Suppressor macrophage (primary cell): Measurements from ENCODE around the gene BCL2L12.

ENCODE experiments used
- DNase-seq, 4 experiments: peaks; one replicate each; pipeline ENCODE4 v3.0.0-alpha.2; 2020 to 2022

The BCL2L12 gene

DNA sequence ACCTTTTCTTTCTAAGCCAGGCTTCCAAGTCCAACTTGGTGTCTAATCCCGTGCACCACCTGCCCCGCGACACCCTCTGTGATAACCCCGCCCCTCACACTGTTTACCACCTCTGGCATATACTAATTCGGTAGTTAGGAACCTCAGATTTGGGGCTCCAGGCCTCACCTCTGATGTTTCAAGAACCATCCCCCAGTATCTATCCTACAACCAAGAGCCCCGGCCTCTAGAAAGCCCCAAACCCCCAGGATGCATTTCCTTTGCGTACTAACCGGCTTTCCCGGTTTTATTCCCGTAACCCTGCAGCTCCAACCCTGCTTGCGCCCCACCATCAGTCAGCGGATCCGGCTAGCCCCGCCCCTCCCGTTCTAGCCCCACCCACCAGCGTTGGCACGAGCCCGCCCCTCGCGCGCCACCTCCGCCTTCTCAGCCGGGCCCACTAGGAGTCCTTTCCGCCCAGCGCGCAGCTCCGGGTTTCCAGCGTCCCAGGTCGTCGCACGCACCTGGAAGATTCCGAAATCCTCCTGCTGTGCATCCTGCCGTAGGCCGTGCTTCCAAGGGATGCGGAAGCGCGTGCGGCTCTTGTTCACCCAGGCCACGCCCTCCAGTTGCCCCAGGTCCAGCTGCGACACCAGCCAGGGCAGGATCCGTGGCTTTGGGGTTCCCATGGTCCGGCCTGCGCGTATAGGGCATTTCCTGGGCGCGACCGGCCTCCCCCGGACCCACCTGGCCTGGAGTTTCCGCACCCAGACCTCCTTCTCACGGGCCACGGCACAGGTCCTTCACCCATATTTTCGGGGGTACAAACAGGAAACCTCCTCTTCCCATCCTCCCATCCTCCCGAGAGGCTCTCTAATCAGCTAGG lies 1.3 kb upstream of the BCL2L12 start:
- DNase-seq, result peak; percentile 76 to 93 (median 85)

DNA sequence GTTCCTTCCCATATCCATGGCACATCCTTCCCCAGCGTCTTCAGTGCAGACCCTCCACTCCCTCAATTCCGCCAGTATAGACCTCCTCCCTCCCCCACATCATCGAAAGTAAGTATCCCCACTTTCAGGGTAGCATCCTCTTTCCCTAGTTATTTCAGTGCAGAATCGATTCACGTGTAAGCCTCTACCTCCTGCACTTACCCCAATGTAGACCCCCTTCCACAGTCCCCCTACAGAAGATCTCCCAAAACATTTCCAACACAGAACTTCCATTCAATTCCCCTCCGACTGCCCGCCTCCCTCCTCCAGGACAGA lies 740 bp upstream of the BCL2L12 start:
- DNase-seq, result no peak

DNA sequence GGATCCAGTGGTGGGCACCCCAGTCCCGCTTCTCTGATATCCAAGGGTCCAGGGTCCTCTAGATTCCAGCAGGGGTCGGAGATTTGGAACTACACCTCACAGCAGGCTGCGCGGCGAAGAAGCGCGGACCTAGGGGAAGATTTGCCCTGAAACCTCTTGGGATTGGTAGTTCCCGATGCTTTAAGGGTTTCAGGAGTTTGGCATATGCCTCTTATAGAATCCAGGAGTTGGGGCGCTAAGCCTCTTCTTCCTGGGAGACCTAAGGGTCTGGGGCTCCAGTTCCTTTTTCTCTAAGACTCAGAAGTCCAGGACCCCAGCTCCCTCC lies 349 bp downstream of the BCL2L12 start:
- peak in 2 of 4 experiments; percentile 30 to 32 for DNase-seq

DNA sequence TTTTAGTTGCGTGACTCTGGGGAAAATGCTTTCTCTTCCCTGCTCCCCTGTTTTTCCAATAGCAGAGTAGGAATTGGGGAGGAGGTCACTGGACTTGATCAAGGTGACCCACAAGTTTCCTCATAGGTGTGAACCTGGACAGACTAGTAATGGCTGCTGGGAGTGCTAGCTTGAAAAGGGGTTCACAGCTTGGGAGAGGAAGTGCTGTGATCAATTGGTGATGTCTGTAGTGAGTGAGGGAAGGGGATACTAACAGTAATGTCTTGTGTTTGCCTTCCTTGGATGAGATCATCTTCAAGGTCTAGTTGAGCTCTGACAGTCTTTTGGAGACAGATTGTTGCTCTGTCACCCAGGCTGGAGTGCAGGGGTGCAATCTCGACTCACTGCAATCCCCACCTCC lies 1.7 kb downstream of the BCL2L12 start:
- DNase-seq, result no peak

DNA sequence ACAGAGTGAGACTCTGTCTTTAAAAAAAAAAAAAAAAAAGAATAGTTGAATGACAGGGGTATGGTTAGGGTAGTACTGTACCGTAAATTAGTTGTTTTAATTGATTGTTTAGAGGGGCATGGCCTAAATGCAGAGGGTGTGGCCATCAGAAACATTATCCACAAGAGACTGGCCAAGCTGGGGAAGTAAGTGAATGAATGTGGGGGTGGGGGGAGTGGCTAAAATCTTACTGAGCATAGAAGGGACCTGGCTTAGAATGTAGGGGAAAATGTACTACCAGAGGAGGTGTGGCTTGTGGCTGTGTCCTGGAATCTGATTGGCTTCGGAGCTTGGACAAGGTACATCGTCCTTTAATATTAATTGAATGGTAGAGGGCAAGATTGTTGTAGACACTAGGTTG lies 3.8 kb downstream of the BCL2L12 start:
- DNase-seq, result peak; percentile 27 to 56 (median 40)

DNA sequence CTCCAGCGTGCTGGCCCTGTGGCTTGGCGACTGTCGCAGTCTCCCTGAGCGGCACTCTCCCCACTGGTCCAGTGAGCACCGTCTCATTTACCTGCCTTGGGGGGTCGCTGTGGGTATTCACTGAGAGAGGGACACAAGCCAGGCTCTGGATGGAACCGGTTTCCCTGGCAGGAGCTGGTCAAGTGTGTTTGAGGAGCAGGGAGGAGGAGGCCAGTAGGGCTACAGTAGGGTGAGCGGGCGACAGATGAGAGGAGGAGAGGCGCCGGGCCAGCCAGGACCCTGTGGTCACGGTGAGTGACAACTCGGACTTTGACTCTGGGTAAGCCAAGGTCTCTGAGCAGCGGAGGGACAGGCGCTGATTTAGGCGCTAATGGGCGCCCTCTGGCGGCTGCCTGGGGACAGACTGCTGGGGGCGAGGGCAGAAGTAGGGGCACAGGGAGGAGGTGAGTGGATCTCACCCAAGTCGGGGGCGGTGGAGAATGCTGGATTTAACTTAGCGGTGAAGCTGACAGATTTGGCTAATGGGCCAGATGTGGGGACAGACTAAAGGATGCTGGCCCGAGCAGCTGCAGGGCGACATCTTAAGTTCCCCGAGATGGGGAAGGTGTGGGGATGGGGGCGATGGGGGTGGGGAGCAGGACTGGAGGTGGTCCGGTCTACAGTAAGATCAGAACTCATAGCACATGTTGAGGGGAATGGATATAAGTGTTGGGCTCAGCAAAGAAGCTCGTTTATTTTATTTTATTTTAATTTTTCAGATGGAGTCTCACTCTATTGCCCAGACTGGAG lies 6.6 kb downstream of the BCL2L12 start:
- DNase-seq, result peak; percentile 79 to 91 (median 84)

DNA sequence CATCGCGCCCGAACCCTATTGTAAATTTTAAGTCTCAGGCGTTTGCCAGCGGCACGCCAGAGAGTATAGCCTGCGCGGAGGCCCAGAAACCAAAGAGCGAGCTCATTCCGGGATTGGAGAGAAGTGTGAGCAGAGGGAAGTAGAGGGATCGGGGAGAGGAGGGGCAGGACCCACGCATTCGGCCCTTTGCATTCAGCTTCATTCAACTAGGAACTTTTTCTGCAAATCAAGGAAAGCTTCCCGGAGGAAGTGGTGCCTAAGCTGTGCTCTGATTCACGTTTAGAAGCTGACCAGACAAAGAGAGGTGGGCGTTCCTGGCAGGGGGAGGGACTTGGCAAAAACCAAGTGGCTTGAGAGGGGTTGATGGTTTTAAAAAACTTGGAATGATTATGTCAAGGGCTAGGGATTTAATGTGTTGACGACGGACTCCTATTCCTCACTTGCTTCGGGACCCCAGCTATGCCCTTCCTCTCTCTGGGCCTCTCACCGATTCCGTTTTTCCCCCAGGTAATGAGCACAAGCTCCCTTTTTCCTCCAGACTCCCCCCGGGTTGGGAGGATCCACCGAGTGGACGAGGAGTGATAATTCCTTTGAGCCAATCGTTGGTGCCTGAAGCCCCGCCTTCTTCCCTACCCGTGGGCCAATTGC lies 10.5 kb downstream of the BCL2L12 start:
- peak; percentile 92 to 97 (median 96) for DNase-seq

DNA sequence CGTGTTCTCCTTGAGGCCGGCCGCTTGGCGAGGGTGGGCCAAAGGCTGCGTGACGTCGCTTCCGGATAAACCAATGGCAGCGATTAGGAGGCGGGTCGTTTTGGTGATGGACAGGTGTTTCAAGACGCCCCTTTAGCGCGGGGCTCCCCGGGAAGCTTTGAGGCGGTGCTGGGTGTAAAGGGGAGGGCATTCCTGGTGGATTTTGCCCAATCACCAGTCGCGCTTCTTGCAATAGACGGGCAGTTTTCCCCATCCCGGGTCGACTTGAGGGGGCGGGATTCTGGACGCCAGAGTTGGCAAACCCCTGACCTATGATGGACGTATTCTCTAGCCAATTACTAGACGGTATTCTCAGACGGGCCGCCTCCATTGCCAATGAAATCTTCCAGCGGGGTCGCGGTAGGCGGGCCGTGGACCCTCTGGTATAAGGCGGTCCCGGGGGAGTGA lies 11.1 kb downstream of the BCL2L12 start:
- DNase-seq, result peak; percentile 100

DNA sequence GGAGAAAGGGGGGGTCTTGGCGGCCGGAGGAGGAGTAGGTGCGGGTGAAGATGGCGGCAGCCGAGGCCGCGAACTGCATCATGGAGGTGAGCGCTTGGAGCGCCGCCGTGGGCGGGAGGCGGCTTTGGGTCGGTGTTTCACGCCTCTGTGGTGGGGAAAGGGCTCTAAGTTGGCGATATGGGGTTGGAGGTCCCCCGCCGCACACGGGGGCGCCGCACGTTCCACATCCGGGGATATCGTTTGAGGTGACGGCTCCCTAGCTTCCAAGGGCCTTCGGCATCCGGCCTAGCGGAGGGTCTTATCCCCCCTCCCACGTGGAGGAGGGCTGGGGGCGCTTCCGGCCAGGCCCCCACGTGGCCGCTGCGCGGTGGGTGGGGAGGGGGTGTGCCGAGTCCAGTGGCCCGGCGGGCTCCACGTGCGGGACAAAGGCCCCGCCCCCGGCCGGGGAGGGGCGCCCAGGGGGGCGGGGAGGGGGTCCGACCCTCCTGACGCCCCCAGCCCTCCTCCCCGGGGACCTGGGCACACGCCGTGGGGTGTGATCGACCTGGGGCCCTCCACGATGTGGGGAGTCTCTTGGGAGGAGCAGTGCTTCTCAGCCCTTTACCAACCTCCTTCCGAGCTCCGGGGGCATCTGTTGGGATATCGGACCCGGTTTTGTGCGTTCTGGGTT lies 11.6 kb downstream of the BCL2L12 start, which contains the start of gene PRMT1:
TSS of gene PRMT1 (plus strand) at position 41 of the 670 bp plus-strand sequence. CDS start at position 51, 10 bp downstream.
- peak; percentile 32 to 73 (median 46) for DNase-seq

DNA sequence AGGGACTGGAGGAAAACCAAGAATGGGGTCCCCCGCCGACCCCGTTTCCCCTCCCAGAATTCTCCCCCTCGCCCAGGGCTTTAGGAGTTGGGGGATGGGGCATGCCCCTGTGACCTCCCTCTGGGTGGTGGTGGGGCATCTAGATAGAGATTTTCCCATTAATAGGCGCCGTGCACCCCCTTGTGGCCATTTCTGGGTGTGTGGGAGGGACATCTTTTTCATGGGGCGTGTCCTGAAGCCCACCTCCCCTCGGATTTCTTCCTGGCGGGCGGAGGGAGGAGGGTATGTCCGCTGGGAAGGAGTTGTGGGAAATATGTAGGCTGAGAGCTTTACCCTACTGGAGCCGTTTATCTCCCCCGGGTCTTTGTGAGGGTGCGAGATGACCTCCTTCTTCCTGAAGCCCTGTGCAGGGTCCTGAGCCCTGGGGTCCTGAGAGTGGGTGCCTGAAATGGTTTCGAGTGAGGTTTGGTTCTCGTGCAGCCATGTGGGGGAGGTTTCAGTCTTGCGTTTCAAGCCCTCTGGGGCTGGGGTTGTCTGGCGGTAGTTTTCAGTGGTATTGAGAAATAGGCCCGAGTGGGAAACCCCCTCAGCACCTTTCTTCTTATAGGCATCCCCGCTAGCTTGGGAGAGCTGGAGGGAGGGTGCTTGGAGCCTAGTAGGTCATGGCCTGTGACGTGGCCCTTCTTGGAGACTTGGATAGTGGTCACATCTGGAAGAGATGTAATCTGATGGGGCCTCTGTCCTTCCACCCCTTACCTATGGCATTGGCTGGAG lies 12.4 kb downstream of the BCL2L12 start:
- DNase-seq, result peak; percentile 76 to 86 (median 80)

DNA sequence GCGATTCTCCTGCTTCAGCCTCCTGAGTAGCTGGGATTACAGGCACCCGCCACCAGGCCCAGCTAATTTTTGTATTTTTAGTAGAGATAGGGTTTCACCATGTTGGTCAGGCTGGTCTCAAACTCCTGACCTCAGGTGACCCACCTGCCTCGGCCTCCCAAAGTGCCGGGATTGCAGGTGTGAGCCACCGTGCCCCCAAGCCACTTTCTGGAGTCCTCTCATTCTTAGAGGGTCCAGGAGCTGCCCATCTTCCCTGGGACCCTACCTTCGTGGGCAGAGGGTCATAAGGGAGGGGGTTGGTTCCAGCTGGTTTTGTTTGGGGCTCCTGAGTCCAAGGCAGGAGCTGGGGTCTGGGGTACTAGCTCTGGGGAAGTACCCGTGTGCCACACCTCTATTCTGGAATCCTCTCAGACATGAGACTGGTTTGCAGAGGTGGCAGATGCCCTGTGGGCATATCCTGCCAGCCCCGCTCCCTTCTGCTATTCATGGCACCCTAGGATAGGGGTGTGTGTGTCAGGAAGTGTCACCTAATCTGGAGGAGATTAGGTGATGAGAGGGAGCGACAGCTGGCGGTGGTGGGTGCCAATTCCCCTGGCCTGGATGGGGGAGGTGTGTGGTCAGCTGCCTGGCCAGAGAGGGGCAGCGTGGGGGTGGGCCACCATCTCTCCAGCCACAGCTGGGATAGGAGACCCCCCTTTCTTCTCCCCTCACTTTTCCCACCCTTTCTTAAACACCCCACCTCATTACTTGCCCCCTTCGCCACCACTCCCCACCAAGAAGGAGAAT lies 13.4 kb downstream of the BCL2L12 start:
- no peak for DNase-seq

DNA sequence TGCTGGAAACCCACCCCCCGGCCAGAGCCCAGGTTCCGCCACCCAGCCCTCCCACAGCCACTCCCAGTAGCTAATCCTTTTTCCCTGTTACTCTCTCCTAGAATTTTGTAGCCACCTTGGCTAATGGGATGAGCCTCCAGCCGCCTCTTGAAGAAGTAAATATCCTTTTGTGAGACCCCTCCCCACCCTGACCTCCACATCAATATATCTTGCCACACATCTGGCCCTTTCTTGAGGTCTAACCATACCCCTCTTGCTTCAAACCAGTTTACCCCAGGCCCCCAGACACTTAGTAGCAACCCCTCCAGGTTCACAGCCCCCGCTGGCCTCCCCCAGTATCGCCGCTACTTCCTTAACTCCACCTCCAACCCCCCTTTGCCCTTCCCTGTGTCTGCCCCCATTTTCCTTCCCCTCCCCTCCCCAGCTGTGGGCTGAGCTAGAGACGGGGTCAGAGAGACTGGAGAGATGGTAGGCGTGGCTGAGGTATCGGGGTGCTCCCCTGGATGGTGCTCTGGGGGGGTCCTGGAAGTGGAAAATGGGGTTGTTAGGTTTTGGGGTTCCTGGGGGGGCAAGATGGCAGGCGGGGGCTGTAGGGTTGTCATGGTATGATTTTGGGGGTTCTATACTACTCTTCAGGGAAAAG lies 14.2 kb downstream of the BCL2L12 start:
- no peak for DNase-seq

DNA sequence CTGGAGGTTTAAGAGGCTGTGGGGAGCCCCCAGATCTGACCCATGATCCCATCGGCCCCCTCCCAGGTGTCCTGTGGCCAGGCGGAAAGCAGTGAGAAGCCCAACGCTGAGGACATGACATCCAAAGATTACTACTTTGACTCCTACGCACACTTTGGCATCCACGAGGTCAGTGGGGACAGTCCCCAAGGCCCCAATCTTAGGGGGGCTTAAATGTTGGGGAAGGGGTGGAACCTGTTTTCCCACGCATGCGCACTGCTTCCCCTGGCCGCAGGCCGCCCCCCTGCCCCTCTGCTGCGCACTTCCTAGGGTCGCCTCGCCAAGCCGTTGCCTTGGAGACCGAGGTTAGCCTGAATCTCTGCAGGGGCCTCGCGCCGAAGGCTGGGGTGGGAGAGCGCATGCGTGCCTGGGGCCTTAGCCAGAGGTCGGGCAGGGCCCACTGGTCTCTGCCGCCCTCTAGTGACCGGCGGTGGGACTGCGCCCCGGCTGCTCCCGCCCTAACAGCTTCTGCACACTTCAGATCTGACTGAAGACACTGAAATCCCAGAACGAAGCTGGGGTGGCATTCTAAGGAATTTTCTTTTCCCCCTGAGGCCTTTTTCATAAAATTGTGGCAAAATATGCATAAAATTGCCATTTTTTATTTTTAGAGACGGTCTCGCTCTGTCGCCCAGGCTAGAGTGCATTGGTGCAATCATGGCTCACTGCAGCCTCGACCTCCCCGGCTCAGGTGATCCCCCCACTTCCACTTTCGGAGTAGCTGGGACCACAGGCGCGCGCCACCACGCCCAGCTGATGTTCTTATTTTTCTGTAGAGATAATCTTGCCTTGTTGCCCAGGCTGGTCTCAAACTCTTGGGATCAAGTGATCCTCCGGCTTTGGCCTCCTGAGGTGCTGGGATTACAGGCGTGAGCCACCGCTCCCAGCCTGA lies 15.0 kb downstream of the BCL2L12 start:
- DNase-seq, result peak; percentile 90 to 98 (median 95)

DNA sequence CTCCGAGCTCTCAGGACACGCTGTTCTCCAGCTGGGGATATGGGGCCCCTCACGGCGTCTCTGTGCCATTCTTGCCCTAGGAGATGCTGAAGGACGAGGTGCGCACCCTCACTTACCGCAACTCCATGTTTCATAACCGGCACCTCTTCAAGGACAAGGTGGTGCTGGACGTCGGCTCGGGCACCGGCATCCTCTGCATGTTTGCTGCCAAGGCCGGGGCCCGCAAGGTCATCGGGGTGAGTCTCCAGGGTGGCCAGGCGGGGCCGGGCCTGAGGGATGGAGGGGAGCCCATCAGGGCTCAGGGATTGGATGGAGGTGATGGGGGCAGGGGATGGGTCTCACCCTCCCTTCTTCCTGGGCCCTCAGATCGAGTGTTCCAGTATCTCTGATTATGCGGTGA lies 16.1 kb downstream of the BCL2L12 start:
- DNase-seq, result no peak

DNA sequence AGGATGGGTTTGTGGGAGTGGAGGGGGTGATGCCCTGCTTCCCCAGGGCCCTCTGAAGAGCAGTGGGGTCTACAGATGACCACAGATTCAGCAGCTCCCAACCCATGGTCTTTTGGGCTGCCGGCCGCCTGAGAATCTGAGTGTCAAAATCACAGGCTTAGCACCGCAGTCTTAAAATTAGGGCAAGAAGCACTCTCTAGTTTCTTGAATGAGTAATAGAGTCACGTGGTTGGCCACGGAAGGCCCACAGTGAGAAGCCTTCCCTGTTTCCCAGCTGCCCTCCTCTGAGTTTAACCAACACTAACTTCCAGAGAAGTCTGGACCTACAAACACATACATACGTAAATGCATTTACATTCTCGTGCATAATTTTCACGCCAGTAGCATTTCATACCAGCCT lies 16.5 kb downstream of the BCL2L12 start:
- DNase-seq, result no peak

DNA sequence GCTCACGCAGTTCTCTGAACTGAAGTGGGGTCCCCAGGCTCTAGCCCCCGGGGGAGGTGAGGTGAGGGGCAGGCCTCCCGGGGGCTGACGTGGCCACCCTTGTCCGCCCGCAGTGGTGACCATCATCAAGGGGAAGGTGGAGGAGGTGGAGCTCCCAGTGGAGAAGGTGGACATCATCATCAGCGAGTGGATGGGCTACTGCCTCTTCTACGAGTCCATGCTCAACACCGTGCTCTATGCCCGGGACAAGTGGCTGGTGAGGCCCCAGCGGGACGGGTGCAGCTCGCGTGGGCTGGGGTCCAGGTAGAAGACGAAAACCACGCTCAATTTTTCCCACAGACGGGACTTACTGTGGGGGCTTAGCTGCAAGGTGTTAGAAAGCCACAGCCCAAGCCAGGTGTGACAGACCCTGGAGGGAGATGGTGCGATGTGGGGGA lies 18.1 kb downstream of the BCL2L12 start:
- no peak for DNase-seq

DNA sequence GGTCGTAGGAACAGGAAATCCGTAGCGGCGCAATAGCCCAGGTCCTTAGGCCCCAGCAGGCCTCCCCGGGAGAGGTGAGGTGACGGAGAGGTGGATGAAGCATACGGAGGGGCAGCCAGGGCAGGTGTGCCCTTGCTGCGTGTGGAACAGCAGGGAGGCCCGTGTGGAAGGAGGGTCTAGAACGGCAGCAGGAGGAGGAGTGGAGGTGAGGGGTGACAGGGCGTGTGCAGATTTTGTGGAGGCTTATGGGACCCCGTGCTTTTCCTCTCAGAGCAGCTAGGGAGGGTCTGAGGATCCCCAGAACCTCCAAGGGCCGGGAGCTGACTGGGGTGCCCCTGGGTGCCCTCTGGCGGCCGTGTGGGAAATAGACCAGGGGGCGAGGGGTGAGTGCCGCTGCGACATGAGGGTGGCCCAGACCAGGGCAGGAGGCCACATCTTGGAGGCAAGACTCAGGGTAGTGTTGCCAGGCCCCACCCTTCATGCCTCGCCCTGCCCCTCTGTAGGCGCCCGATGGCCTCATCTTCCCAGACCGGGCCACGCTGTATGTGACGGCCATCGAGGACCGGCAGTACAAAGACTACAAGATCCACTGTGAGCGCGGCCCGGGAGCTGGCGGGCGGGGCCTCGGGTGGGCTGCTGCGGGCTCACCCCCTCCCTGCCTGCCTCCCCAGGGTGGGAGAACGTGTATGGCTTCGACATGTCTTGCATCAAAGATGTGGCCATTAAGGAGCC lies 18.7 kb downstream of the BCL2L12 start:
- peak in 2 of 4 experiments; percentile 36 to 46 for DNase-seq

DNA sequence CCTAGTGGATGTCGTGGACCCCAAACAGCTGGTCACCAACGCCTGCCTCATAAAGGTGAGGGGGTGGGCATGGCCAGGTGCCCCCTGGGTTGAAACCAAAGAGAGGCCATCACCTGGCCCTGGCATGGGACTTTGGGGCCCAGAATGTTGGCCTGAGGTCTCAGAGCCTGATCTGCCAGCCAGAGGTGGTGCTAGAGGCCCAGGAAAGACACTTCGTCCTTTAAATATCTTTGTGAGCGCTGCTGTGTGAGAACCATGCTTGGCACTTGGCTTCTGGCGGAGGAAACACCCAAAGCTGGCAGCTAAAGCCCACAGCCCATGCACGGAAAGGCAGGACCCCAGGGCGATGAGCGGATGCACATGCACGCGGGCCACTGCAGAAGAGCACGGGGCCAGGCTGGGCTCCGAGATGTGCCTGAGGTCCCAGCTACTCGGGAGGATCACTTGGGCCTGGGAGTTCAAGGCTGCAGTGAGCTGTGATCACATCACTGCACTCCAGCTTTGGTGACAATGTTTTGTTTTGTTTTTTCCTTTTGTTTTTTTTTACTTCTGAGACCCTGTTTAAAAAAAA lies 19.3 kb downstream of the BCL2L12 start:
- no peak for DNase-seq
